ENCODE measurements around the gene ABCD4.

DNA sequence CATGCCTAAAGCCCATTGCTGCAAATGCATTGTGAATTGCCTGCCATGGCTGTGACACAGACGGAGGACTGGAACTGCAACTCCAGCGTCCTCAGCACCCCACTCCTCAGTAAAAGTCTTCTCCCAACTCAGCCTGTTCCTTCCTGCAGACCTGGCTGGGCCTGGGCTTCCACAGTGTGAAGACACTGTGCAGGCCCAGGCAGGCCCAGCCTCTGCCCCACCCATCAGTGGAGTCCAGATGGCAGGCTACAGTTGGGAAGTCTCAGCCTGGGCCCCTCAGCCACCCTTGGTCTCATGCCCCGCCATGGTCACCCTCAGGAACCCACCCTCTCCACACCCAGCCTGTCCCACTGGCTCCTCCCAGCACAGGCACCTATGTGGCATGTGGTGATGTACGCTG is 41.4 kb downstream of the ABCD4 start:
- TF ChIP-seq EZH2phosphoT487 (IDR thresholded peaks at IDR 0.05; ENCODE audit: insufficient read depth, low read depth) = no peak
- no peak for TF ChIP-seq EZH2 (IDR thresholded peaks at IDR 0.05; ENCODE audit: insufficient read depth, poor library complexity, severe bottlenecking)

Measured in GM23248 (cell line).